MCF 10A (cell line): ENCODE data around the gene POLR2I. TPM values are rescaled to one million over a fixed set of nuclear protein-coding genes. Genes with fewer than 3 reads are reported as not detected.
A peak's percentile ranks its signal among the peaks of the same experiment; 100 is the strongest.

ENCODE experiments used
- BruUV-seq: library from RNA; stranded (reverse); fragments of 400-500 nt; replicated peaks from 2 replicates; lab custom pipeline; 2021; lab: Mats Ljungman, UMichigan
- CTCF ChIA-PET: fragments of 300-600 bp; sonication (Branson Sonifier 250); formaldehyde crosslinking; extraction: SDS; loops from one replicate; lab custom pipeline; 2021; ENCODE audit warnings: antibody characterized with exemption, inconsistent platforms; lab: Yijun Ruan, JAX
- POLR2A ChIA-PET: fragments of 300-600, 350-650 bp; sonication (Branson Sonifier 250); formaldehyde crosslinking; extraction: SDS; loops from one replicate; lab custom pipeline; 2020; ENCODE audit warnings: antibody characterized with exemption, inconsistent platforms; lab: Yijun Ruan, JAX
- DNase-seq: peaks from one replicate; pipeline ENCODE4 v3.0.0-alpha.2; 2018; ENCODE audit not compliant: unreplicated experiment
- H3K27ac Mint-ChIP-seq: one replicate; pipeline ENCODE4 v1.8.0; 2022; ENCODE audit warnings: mild to moderate bottlenecking, low read depth, mixed read lengths; ENCODE audit not compliant: unreplicated experiment
- H3K27me3 Mint-ChIP-seq: one replicate; pipeline ENCODE4 v1.8.0; 2022; ENCODE audit warnings: mixed read lengths; ENCODE audit not compliant: insufficient read depth, unreplicated experiment
- H3K36me3 Mint-ChIP-seq: one replicate; pipeline ENCODE4 v1.8.0; 2022; ENCODE audit warnings: mild to moderate bottlenecking, moderate library complexity, mixed read lengths; ENCODE audit not compliant: insufficient read depth, unreplicated experiment
- H3K4me1 Mint-ChIP-seq: one replicate; pipeline ENCODE4 v1.8.0; 2022; ENCODE audit warnings: mixed read lengths; ENCODE audit not compliant: insufficient read depth, unreplicated experiment
- H3K4me3 Mint-ChIP-seq: one replicate; pipeline ENCODE4 v1.8.0; 2022; ENCODE audit warnings: mild to moderate bottlenecking, moderate library complexity, mixed read lengths; ENCODE audit not compliant: unreplicated experiment
- H3K9me3 Mint-ChIP-seq: one replicate; pipeline ENCODE4 v1.8.0; 2022; ENCODE audit warnings: mixed read lengths; ENCODE audit not compliant: unreplicated experiment
- CTCF ChIP-seq: fragments of 200-600 bp; IDR thresholded peaks from one replicate; pipeline ENCODE4 v1.8.0; 2022; ENCODE audit warnings: antibody characterized with exemption, mild to moderate bottlenecking; ENCODE audit not compliant: unreplicated experiment
- intact Hi-C: fragments of 100-400 bp; cut with micrococcal nuclease; formaldehyde crosslinking; loops from 2 replicates; pipeline ENCODE4 v1.14.1; 2022
- total RNA-seq: library from RNA; stranded (reverse); gene quantifications from 2 replicates; pipeline ENCODE4 v1.2.3, GENCODE V29; 2022

Gene POLR2I
- total RNA-seq, 1 experiment from 2014 or later, result 112 TPM

GRCh38 chr19:36151144-36152018, 36.7 kb upstream of the POLR2I start:
- intact Hi-C loops, result no loop called here
- no peak for DNase-seq
- H3K27ac Mint-ChIP-seq, result peak overlapping the region; percentile 17
- peaks cover 71% of the 10 kb centered on the region for H3K36me3 Mint-ChIP-seq
- ChIA-PET POLR2A (interaction anchor here (2.2 to 3.1 kb wide), 3 partner anchors 11 to 24 kb away, joined by 16 to 29 read pairs (median 20); partner anchors contain the start of gene CAPNS1), CTCF (interaction anchor here (0.6 to 3.0 kb wide), 6 partner anchors 14 to 23 kb away, joined by 4 to 11 read pairs (median 6); no protein-coding TSS in a partner anchor)
- no TSS peak for BruUV-seq
- no peak for TF ChIP-seq CTCF
- H3K4me1 Mint-ChIP-seq, result peaks cover 29% of the 10 kb centered on the region
- no peaks in the 10 kb centered on the region for H3K27me3 Mint-ChIP-seq
- no peak overlapping the region for H3K4me3 Mint-ChIP-seq
- H3K9me3 Mint-ChIP-seq, result no peaks in the 10 kb centered on the region

GRCh38 chr19:36150586-36150985, 35.9 kb upstream of the POLR2I start:
- no peak for TF ChIP-seq CTCF
- no peak overlapping the region for H3K4me3 Mint-ChIP-seq
- intact Hi-C loops, result no loop called here
- no TSS peak for BruUV-seq
- ChIA-PET CTCF (interaction anchor here (0.9 to 3.0 kb wide), 6 partner anchors 14 to 24 kb away, joined by 3 to 11 read pairs (median 6); no protein-coding TSS in a partner anchor), POLR2A (interaction anchor here (1.2 to 3.1 kb wide), 5 partner anchors 10 to 65 kb away, joined by 4 to 29 read pairs (median 16); partner anchors contain the start of genes CAPNS1, ZNF146 and ZNF565)
- no peak for DNase-seq
- peaks cover 79% of the 10 kb centered on the region for H3K36me3 Mint-ChIP-seq
- no peaks in the 10 kb centered on the region for H3K9me3 Mint-ChIP-seq
- no peaks in the 10 kb centered on the region for H3K27me3 Mint-ChIP-seq
- H3K4me1 Mint-ChIP-seq, result peaks cover 32% of the 10 kb centered on the region
- peak overlapping the region; percentile 17 for H3K27ac Mint-ChIP-seq

- ChIA-PET POLR2A (interaction anchor here (0.5 to 3.1 kb wide), 7 partner anchors 10 to 1052 kb away, joined by 3 to 29 read pairs (median 6); partner anchors contain the start of genes CAPNS1, POLR2I, TBCB and ZNF146), CTCF (interaction anchor here (0.5 to 3.0 kb wide), 7 partner anchors 13 to 46 kb away, joined by 3 to 11 read pairs (median 4); no protein-coding TSS in a partner anchor)
- Mint-ChIP-seq H3K27me3 (no peaks in the 10 kb centered on the region), H3K4me1 (peaks cover 32% of the 10 kb centered on the region), H3K9me3 (no peaks in the 10 kb centered on the region), H3K4me3 (no peak overlapping the region), H3K36me3 (peaks cover 82% of the 10 kb centered on the region), H3K27ac (peak overlapping the region; percentile 17)
- TF ChIP-seq CTCF, result no peak
- TSS peak; percentile 91 for BruUV-seq
- intact Hi-C loops, result no loop called here
- DNase-seq, result peak; percentile 94
Measured at GRCh38 chr19:36149673-36150406, 35.2 kb upstream of the POLR2I start.
